Upper lobe of left lung (tissue), 4 donors: ENCODE data around the gene STEAP4.

Experiments
- CTCF ChIP-seq, 6 experiments: fragments of 450-650 bp in 4 of 6; fragments of 200-600 bp in 2 of 6; sonication (generic) in 2 of 6; IDR thresholded peaks; one replicate each; pipeline ENCODE4 v1.5.1; 2016 to 2019; ENCODE audit warnings: antibody characterized with exemption in 6 of 6
- POLR2A ChIP-seq, 4 donors: fragments of 450-650 bp; IDR thresholded peaks; one replicate each; pipeline ENCODE4 v1.5.1; 2016 to 2017; ENCODE audit warnings: antibody characterized with exemption in 4 of 4, mild to moderate bottlenecking in 2 of 4

DNA sequence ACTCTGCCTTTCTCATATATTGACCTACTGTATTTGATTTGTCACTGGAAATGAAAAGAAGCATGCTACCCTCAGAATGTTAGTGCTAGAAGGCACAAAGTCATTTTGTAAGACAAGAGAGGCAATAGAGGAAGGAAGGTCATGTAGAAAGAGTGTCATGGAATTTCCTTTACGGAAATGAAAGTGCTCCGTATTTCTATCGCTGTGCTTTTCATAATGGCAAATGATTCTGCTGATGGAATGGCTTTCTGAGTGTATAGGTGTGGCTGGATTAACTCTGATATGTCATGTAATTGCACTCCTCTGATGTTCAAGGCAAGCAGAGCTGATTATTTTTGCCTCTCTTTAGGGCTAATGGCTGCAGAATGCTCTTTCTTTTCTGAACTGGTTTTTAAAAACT, 15.5 kb upstream of the STEAP4 start:
- no peak for TF ChIP-seq CTCF (IDR thresholded peaks at IDR 0.05)
- TF ChIP-seq POLR2A (IDR thresholded peaks at IDR 0.05), result no peak
